GM12875 (cell line): Measurements from ENCODE around the gene ATP6V1C2.

Experiments
- H3K4me3 ChIP-seq: one replicate; pipeline ENCODE4 v1.5.1; 2011; ENCODE audit warnings: low read depth, low read length, control low read depth
- TF ChIP-seq, protein P1 (sequence below): IDR thresholded peaks from 2 replicates; pipeline ENCODE4 v1.5.1; 2011; ENCODE audit warnings: low read depth, mild to moderate bottlenecking, control low read depth, inconsistent platforms, low read length, moderate library complexity, borderline replicate concordance; ENCODE audit not compliant: insufficient read depth

The ATP6V1C2 gene

GRCh38 chr2:10765461-10765860 is 44.0 kb downstream of the ATP6V1C2 start:
- TF ChIP-seq, protein P1, sequence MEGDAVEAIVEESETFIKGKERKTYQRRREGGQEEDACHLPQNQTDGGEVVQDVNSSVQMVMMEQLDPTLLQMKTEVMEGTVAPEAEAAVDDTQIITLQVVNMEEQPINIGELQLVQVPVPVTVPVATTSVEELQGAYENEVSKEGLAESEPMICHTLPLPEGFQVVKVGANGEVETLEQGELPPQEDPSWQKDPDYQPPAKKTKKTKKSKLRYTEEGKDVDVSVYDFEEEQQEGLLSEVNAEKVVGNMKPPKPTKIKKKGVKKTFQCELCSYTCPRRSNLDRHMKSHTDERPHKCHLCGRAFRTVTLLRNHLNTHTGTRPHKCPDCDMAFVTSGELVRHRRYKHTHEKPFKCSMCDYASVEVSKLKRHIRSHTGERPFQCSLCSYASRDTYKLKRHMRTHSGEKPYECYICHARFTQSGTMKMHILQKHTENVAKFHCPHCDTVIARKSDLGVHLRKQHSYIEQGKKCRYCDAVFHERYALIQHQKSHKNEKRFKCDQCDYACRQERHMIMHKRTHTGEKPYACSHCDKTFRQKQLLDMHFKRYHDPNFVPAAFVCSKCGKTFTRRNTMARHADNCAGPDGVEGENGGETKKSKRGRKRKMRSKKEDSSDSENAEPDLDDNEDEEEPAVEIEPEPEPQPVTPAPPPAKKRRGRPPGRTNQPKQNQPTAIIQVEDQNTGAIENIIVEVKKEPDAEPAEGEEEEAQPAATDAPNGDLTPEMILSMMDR, result no peak
- H3K4me3 ChIP-seq, result no peak overlapping the region

- TF ChIP-seq, protein P1, result no peak
- no peak overlapping the region for H3K4me3 ChIP-seq
These were observed 44.5 kb downstream of the ATP6V1C2 start for GRCh38 chr2:10765914-10766313.

DNA sequence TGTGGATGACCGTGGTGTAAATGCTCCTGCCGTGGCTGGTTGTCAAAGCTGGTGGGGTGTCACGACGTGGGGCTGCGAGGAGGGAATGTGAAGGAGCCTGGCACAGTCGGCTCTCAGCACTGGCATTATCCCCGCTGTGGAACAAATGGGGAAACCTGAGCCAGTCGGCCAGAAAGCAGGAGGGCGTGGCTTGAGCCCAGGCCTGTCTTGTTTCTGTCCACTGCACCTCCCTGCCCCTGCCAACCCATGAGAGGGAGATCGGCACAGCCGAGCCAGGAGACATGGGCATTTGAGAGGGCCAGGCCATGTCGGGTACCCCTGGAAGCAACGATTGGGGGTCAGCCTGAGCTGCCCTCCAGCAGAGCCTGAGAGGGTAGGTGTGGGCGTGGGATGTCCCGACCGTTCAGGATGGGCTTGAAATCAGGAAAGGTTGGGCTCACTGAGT is 46.7 kb downstream of the ATP6V1C2 start:
- no peak overlapping the region for H3K4me3 ChIP-seq
- TF ChIP-seq, protein P1, result no peak

GRCh38 chr2:10770956-10771750 is 49.7 kb downstream of the ATP6V1C2 start:
- H3K4me3 ChIP-seq, result no peak overlapping the region
- TF ChIP-seq, protein P1, result no peak

DNA sequence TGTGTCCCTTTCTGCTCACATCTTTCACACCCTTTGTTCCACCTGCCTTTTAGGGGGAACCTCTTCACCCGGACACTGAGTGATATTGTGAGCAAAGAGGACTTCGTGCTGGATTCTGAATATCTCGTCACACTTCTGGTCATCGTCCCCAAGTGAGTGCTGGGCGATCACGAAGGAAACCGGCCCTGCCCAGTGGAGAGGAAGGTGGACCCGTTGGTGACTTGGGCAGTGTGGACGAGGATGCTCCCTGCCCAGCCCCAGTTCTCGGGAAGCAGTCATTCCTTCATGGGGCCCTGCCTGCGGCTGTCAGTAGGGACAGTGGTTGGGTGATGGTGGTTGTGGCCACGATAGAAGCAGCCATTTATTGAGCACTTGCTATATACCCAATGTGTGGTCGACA is 50.4 kb downstream of the ATP6V1C2 start:
- TF ChIP-seq, protein P1, result no peak
- H3K4me3 ChIP-seq, result no peak overlapping the region

DNA sequence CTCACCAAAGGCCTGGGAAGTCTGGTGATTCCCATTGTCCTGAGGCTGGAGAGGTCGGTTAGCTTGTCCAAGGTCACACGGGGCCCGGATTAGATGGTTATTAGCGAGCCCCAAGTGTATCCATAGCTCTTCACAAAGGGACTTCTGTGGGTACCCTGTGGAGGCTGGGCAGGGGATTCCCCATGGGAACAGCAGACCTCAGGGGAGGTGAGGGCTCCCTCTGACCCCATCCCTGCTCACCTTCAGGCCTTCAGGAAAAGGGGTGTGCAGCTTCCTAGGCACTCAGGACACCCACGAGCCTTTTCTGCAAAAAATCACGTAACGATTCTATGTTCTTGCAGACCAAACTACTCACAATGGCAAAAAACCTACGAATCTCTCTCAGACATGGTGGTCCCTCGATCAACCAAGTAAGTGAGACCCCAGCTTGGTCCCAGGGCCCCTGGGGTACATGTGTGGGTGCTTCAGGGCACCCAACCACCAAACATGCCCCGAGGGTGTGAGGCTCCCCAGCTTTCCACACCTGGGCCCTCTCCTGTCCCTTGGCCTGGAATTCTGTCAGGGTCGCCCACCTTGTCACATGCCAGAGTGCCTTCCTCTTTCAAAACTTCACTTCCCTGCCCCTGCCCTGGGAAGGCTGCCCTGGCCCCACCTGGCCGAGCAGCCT is 50.9 kb downstream of the ATP6V1C2 start:
- TF ChIP-seq, protein P1, result no peak
- no peak overlapping the region for H3K4me3 ChIP-seq

GRCh38 chr2:10772868-10773215 is 51.4 kb downstream of the ATP6V1C2 start:
- TF ChIP-seq, protein P1, result no peak
- no peak overlapping the region for H3K4me3 ChIP-seq
